ENCODE results near the gene VASH1. TPM values are rescaled to one million over a fixed set of nuclear protein-coding genes. Genes with fewer than 3 reads are reported as not detected.

The VASH1 gene
- polyA plus RNA-seq, 1 donor (not counting 4 experiments of a cell fraction or from before 2014, with no cell fraction given), result 0.12 TPM

GRCh38 chr14:76828339-76829012 lies 67.2 kb downstream of the VASH1 start:
- peak overlapping the region; percentile 15 for H3K4me2 ChIP-seq (ENCODE audit: control insufficient read depth, extremely low read depth, insufficient read depth, low read depth, low read length)
- DNase-seq (ENCODE audit: low read depth, low spot score), result no peak
- H4K20me1 ChIP-seq (ENCODE audit: control insufficient read depth, extremely low read depth, insufficient read depth, low read length), result no peaks in the 10 kb centered on the region

GRCh38 chr14:76829013-76829365 lies 67.7 kb downstream of the VASH1 start:
- Histone ChIP-seq H4K20me1 (ENCODE audit: control insufficient read depth, extremely low read depth, insufficient read depth, low read length) (no peaks in the 10 kb centered on the region), H3K9ac (ENCODE audit: control insufficient read depth, extremely low read depth, insufficient read depth, low read length) (no peak overlapping the region), H3K4me1 (ENCODE audit: control insufficient read depth, extremely low read depth, insufficient read depth, low read length) (no peaks in the 10 kb centered on the region), H3K9me1 (ENCODE audit: control insufficient read depth, extremely low read depth, insufficient read depth, low read length) (no peaks in the 10 kb centered on the region), H3K27me3 (ENCODE audit: control insufficient read depth, extremely low read depth, insufficient read depth, low read length) (peaks cover 5% of the 10 kb centered on the region), H3K27ac (ENCODE audit: control insufficient read depth, insufficient read depth, low read length) (no peak overlapping the region), H2AFZ (ENCODE audit: control insufficient read depth, low read length) (no peak overlapping the region), H3K79me2 (ENCODE audit: control insufficient read depth, insufficient read depth, low read length) (no peaks in the 10 kb centered on the region), H3K4me3 (ENCODE audit: control insufficient read depth in 2 of 3, extremely low read depth in 1 of 3, insufficient read depth in 2 of 3, low read depth in 1 of 3, low read length in 3 of 3) (no peak overlapping the region), H3K36me3 (ENCODE audit: control insufficient read depth in 2 of 2, extremely low read depth in 1 of 2, insufficient read depth in 2 of 2, low read length in 2 of 2) (no peaks in the 10 kb centered on the region), H3K4me2 (ENCODE audit: control insufficient read depth, extremely low read depth, insufficient read depth, low read depth, low read length) (no peak overlapping the region), H3K9me3 (ENCODE audit: control insufficient read depth, low read depth, low read length) (no peaks in the 10 kb centered on the region)
- dilution Hi-C loops (cut with MboI; ENCODE audit: extremely low pct_ligation_motif_present, low sequenced_read_pairs), result no loop called here
- FAIRE-seq (no peak), DNase-seq (ENCODE audit: low read depth, low spot score) (no peak)
- no peak for TF ChIP-seq EZH2 (IDR thresholded peaks at IDR 0.05; ENCODE audit: low read length)
- no peak for TF ChIP-seq CTCF (optimal IDR thresholded peaks at IDR 0.05 in 1 of 3, IDR thresholded peaks at IDR 0.05 in 1 of 3, conservative IDR thresholded peaks at IDR 0.05 in 1 of 3; ENCODE audit: extremely low read depth in 1 of 3, insufficient read depth in 2 of 3, low read length in 3 of 3)

More at GRCh38 chr14:76828339-76829012, 67.2 kb downstream of the VASH1 start:
- no peaks in the 10 kb centered on the region for H3K79me2 ChIP-seq (ENCODE audit: control insufficient read depth, insufficient read depth, low read length)
- FAIRE-seq, result no peak
- peaks cover 5% of the 10 kb centered on the region for H3K27me3 ChIP-seq (ENCODE audit: control insufficient read depth, extremely low read depth, insufficient read depth, low read length)
- H3K9ac ChIP-seq (ENCODE audit: control insufficient read depth, extremely low read depth, insufficient read depth, low read length), result no peak overlapping the region
- H3K4me1 ChIP-seq (ENCODE audit: control insufficient read depth, extremely low read depth, insufficient read depth, low read length), result no peaks in the 10 kb centered on the region
- H3K9me1 ChIP-seq (ENCODE audit: control insufficient read depth, extremely low read depth, insufficient read depth, low read length), result no peaks in the 10 kb centered on the region
- H2AFZ ChIP-seq (ENCODE audit: control insufficient read depth, low read length), result no peak overlapping the region
- H3K4me3 ChIP-seq (ENCODE audit: control insufficient read depth in 2 of 3, extremely low read depth in 1 of 3, insufficient read depth in 2 of 3, low read depth in 1 of 3, low read length in 3 of 3), result no peak overlapping the region
- no peak for TF ChIP-seq CTCF (optimal IDR thresholded peaks at IDR 0.05 in 1 of 3, IDR thresholded peaks at IDR 0.05 in 1 of 3, conservative IDR thresholded peaks at IDR 0.05 in 1 of 3; ENCODE audit: extremely low read depth in 1 of 3, insufficient read depth in 2 of 3, low read length in 3 of 3)
- TF ChIP-seq EZH2 (IDR thresholded peaks at IDR 0.05; ENCODE audit: low read length), result no peak
- H3K9me3 ChIP-seq (ENCODE audit: control insufficient read depth, low read depth, low read length), result no peaks in the 10 kb centered on the region
- dilution Hi-C loops (cut with MboI; ENCODE audit: extremely low pct_ligation_motif_present, low sequenced_read_pairs), result no loop called here
- no peak overlapping the region for H3K27ac ChIP-seq (ENCODE audit: control insufficient read depth, insufficient read depth, low read length)
- H3K36me3 ChIP-seq (ENCODE audit: control insufficient read depth in 2 of 2, extremely low read depth in 1 of 2, insufficient read depth in 2 of 2, low read length in 2 of 2), result no peaks in the 10 kb centered on the region

All from keratinocyte (primary cell).